LNCaP clone FGC (cell line): Measurements from ENCODE around the gene AMOT.

Source experiments
- DNase-seq: peaks from one replicate; pipeline ENCODE4 v3.0.0-alpha.2; 2011; ENCODE audit warnings: low read depth
- H3K4me3 ChIP-seq: 2 replicates; pipeline ENCODE4 v1.5.1; 2011; ENCODE audit warnings: mild to moderate bottlenecking, low read depth, low read length, control low read depth
- CTCF ChIP-seq: IDR thresholded peaks from 2 replicates; pipeline ENCODE4 v1.5.1; 2012; ENCODE audit warnings: mild to moderate bottlenecking; ENCODE audit not compliant: control insufficient read depth, insufficient read depth; ENCODE audit errors: extremely low read depth

AMOT gene

GRCh38 chrX:112819008-112819640 is 21.5 kb downstream of the AMOT start:
- TF ChIP-seq CTCF = no peak
- no peak overlapping the region for H3K4me3 ChIP-seq
- no peak for DNase-seq

GRCh38 chrX:112818114-112819007 is 22.3 kb downstream of the AMOT start:
- no peak for DNase-seq
- no peak overlapping the region for H3K4me3 ChIP-seq
- no peak for TF ChIP-seq CTCF

GRCh38 chrX:112816908-112817307 is 23.7 kb downstream of the AMOT start:
- no peak overlapping the region for H3K4me3 ChIP-seq
- DNase-seq = no peak
- no peak for TF ChIP-seq CTCF

GRCh38 chrX:112814496-112814895 is 26.1 kb downstream of the AMOT start:
- TF ChIP-seq CTCF = no peak
- DNase-seq = no peak
- no peak overlapping the region for H3K4me3 ChIP-seq

GRCh38 chrX:112812741-112813140 is 27.9 kb downstream of the AMOT start:
- TF ChIP-seq CTCF = no peak
- no peak for DNase-seq
- no peak overlapping the region for H3K4me3 ChIP-seq

- TF ChIP-seq CTCF = no peak
- H3K4me3 ChIP-seq = no peak overlapping the region
- no peak for DNase-seq
Observed at GRCh38 chrX:112808651-112809195, 31.9 kb downstream of the AMOT start.
